Measurements from ENCODE around the gene LTBP3.

The LTBP3 gene

DNA sequence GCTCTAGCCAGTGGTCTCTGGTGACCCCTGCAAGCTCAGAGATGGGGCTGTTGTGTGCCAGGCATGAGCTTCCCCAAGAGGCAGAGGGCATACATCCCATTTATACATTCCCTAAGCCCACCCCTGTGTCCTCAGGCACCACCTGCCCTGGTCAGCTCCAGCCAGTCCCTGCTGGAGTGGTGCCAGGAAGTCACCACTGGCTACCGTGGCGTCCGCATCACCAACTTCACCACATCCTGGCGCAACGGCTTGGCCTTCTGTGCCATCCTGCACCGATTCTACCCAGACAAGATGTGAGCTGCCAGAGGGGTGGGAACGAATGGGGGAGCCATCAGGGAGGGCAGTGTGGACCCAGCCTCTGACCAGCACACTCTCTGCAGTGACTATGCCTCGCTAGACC lies 25.9 kb upstream of the LTBP3 start:
- ChIA-PET POLR2A (interaction anchor here (0.9 to 1.3 kb wide), 2 partner anchors 11 to 31 kb away, joined by 3 read pairs; no protein-coding TSS in a partner anchor), CTCF (interaction anchor here (1.7 kb wide), 1 partner anchor 10 kb away, joined by 6 read pairs; no protein-coding TSS in a partner anchor)
- TF ChIP-seq KLF9 (tag by site-specific recombination; IDR thresholded peaks at IDR 0.05; ENCODE audit: low read depth) (no peak), ZFP41 (tag by site-specific recombination; IDR thresholded peaks at IDR 0.05; ENCODE audit: borderline replicate concordance) (no peak), ZNF658 (tag by site-specific recombination; IDR thresholded peaks at IDR 0.05) (no peak), ZNF223 (tag by site-specific recombination; IDR thresholded peaks at IDR 0.05) (no peak), ZNF202 (tag by site-specific recombination; IDR thresholded peaks at IDR 0.05; ENCODE audit: borderline replicate concordance) (no peak), ZNF664 (tag by site-specific recombination; IDR thresholded peaks at IDR 0.05) (no peak), ZNF660 (tag by site-specific recombination; IDR thresholded peaks at IDR 0.05) (no peak)
- Histone ChIP-seq H3K4me3 (ENCODE audit: low read depth, low read length) (no peak overlapping the region), H3K4me1 (ENCODE audit: control insufficient read depth, insufficient read depth, low read length) (no peaks in the 10 kb centered on the region), H3K9me3 (ENCODE audit: control insufficient read depth, insufficient read depth, low read depth, low read length) (no peaks in the 10 kb centered on the region), H3K27ac (ENCODE audit: extremely low read depth, low read depth, low read length) (no peak overlapping the region), H3K36me3 (ENCODE audit: control insufficient read depth in 2 of 2, insufficient read depth in 1 of 2, low read length in 2 of 2) (peaks cover 0 to 7% of the 10 kb centered on the region in 2 experiments; a peak in 1 of 3 replicates)

DNA sequence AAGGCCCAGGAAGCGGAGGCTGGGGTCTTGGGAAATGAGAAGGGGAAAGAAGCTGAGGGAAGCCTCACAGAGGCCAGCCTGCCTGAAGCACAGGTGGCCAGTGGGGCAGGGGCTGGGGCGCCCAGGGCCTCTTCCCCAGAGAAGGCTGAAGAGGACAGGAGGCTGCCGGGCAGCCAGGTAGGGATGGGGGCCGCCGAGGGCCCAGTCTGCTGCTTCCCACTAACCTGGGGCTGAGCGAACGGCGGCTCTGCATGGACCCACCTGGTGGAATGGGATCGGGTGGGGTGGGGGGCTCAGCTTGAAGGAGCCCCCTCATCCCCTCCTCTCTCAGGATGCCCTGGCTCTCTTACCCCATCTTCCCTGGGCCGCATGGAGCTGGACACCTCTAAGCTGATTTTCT lies 25.4 kb upstream of the LTBP3 start:
- no peaks in the 10 kb centered on the region for H3K9me3 ChIP-seq (ENCODE audit: control insufficient read depth, insufficient read depth, low read depth, low read length)
- no peak overlapping the region for H3K4me3 ChIP-seq (ENCODE audit: low read depth, low read length)
- ChIA-PET CTCF (interaction anchor here (1.7 kb wide), 1 partner anchor 11 kb away, joined by 6 read pairs; no protein-coding TSS in a partner anchor), POLR2A (interaction anchor here (0.9 to 1.3 kb wide), 2 partner anchors 11 to 31 kb away, joined by 3 read pairs; no protein-coding TSS in a partner anchor)
- no peak overlapping the region for H3K27ac ChIP-seq (ENCODE audit: extremely low read depth, low read depth, low read length)
- TF ChIP-seq ZFP41 (tag by site-specific recombination; IDR thresholded peaks at IDR 0.05; ENCODE audit: borderline replicate concordance): no peak
- TF ChIP-seq ZNF600 (tag by site-specific recombination; IDR thresholded peaks at IDR 0.05): no peak
- TF ChIP-seq ZNF777 (tag by site-specific recombination; IDR thresholded peaks at IDR 0.05; ENCODE audit: borderline replicate concordance): no peak
- TF ChIP-seq ZNF707 (tag by site-specific recombination; IDR thresholded peaks at IDR 0.05): no peak
- TF ChIP-seq, protein P1, sequence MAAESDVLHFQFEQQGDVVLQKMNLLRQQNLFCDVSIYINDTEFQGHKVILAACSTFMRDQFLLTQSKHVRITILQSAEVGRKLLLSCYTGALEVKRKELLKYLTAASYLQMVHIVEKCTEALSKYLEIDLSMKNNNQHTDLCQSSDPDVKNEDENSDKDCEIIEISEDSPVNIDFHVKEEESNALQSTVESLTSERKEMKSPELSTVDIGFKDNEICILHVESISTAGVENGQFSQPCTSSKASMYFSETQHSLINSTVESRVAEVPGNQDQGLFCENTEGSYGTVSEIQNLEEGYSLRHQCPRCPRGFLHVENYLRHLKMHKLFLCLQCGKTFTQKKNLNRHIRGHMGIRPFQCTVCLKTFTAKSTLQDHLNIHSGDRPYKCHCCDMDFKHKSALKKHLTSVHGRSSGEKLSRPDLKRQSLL (tag by site-specific recombination; IDR thresholded peaks at IDR 0.05): no peak
- H3K36me3 ChIP-seq (ENCODE audit: control insufficient read depth in 2 of 2, insufficient read depth in 1 of 2, low read length in 2 of 2): peaks cover 0 to 7% of the 10 kb centered on the region in 2 experiments; a peak in 1 of 3 replicates
- no peaks in the 10 kb centered on the region for H3K4me1 ChIP-seq (ENCODE audit: control insufficient read depth, insufficient read depth, low read length)

DNA sequence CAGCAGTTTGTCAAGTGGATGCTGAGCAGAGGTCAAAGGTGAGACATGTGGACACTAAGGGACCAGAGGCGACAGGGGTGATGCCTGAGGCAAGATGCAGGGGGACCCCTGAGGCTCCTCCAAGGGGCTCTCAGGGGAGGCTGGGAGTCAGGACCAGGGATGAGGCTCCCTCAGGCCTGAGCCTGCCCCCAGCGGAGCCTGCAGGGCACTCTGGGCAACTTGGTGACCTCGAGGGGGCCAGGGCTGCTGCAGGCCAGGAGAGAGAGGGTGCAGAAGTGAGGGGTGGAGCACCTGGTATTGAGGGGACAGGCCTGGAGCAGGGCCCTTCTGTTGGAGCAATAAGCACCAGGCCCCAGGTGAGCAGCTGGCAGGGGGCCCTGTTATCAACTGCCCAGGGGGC lies 23.8 kb upstream of the LTBP3 start:
- CTCF ChIA-PET: interaction anchor here (1.7 to 1.9 kb wide), 2 partner anchors 11 to 12 kb away, joined by 4 read pairs; no protein-coding TSS in a partner anchor
- POLR2A ChIA-PET: interaction anchor here (0.7 kb wide), 2 partner anchors 31 to 81 kb away, joined by 4 to 6 read pairs; no protein-coding TSS in a partner anchor

DNA sequence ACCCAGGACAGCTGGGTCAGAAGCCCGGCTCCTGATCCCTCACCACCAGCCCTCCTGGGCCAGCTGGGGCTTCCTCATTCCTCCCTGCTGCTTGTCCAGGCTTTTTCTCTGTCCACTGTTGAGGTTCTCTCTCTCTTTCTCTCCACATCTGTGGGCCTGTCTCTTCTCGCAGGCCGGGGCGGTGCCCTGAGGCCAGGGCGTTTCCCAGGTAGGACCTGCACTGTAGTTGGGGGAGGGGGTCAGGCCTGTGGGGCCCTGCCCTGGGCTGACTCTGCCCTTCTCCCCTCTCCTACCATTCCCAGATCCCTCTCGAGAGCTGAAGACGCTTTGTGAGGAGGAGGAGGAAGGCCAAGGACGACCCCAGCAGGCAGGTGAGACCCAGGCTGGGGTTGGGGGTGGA lies 22.6 kb upstream of the LTBP3 start:
- ChIA-PET POLR2A (interaction anchor here (0.9 kb wide), 1 partner anchor 32 kb away, joined by 3 read pairs; no protein-coding TSS in a partner anchor), CTCF (interaction anchor here (1.9 kb wide), 1 partner anchor 12 kb away, joined by 4 read pairs; no protein-coding TSS in a partner anchor)
- Histone ChIP-seq H3K4me3 (ENCODE audit: low read depth, low read length) (no peak overlapping the region), H3K27ac (ENCODE audit: extremely low read depth, low read depth, low read length) (no peak overlapping the region), H3K36me3 (ENCODE audit: control insufficient read depth in 2 of 2, insufficient read depth in 1 of 2, low read length in 2 of 2) (peaks cover 0 to 7% of the 10 kb centered on the region in 2 experiments; a peak in 1 of 3 replicates), H3K4me1 (ENCODE audit: control insufficient read depth, insufficient read depth, low read length) (peaks cover 4% of the 10 kb centered on the region; the same call in 1 of the 2 replicates), H3K9me3 (ENCODE audit: control insufficient read depth, insufficient read depth, low read depth, low read length) (no peaks in the 10 kb centered on the region)
- no peak for TF ChIP-seq ZNF501 (tag by site-specific recombination; IDR thresholded peaks at IDR 0.05)
- TF ChIP-seq ZNF626 (tag by site-specific recombination; IDR thresholded peaks at IDR 0.05): no peak
- TF ChIP-seq SETDB1 (IDR thresholded peaks at IDR 0.05; ENCODE audit: insufficient read length, low read length): no peak
- TF ChIP-seq, protein P2, sequence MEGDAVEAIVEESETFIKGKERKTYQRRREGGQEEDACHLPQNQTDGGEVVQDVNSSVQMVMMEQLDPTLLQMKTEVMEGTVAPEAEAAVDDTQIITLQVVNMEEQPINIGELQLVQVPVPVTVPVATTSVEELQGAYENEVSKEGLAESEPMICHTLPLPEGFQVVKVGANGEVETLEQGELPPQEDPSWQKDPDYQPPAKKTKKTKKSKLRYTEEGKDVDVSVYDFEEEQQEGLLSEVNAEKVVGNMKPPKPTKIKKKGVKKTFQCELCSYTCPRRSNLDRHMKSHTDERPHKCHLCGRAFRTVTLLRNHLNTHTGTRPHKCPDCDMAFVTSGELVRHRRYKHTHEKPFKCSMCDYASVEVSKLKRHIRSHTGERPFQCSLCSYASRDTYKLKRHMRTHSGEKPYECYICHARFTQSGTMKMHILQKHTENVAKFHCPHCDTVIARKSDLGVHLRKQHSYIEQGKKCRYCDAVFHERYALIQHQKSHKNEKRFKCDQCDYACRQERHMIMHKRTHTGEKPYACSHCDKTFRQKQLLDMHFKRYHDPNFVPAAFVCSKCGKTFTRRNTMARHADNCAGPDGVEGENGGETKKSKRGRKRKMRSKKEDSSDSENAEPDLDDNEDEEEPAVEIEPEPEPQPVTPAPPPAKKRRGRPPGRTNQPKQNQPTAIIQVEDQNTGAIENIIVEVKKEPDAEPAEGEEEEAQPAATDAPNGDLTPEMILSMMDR (tag by site-specific recombination; IDR thresholded peaks at IDR 0.05): no peak
- no peak for TF ChIP-seq ZNF146 (tag by site-specific recombination; IDR thresholded peaks at IDR 0.05)
- no peak for TF ChIP-seq ZNF248 (tag by site-specific recombination; IDR thresholded peaks at IDR 0.05)
- TF ChIP-seq, protein P3, sequence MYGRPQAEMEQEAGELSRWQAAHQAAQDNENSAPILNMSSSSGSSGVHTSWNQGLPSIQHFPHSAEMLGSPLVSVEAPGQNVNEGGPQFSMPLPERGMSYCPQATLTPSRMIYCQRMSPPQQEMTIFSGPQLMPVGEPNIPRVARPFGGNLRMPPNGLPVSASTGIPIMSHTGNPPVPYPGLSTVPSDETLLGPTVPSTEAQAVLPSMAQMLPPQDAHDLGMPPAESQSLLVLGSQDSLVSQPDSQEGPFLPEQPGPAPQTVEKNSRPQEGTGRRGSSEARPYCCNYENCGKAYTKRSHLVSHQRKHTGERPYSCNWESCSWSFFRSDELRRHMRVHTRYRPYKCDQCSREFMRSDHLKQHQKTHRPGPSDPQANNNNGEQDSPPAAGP (tag by site-specific recombination; IDR thresholded peaks at IDR 0.05): no peak
- TF ChIP-seq ZNF629 (tag by site-specific recombination; IDR thresholded peaks at IDR 0.05): no peak
- no peak for TF ChIP-seq ZNF366 (tag by site-specific recombination; conservative IDR thresholded peaks at IDR 0.05)
- TF ChIP-seq ZNF155 (tag by site-specific recombination; IDR thresholded peaks at IDR 0.05): no peak
- no peak for TF ChIP-seq ZNF707 (tag by site-specific recombination; IDR thresholded peaks at IDR 0.05)
- TF ChIP-seq HOXA7 (CRISPR knock-in tag; IDR thresholded peaks at IDR 0.05; ENCODE audit: borderline replicate concordance): no peak
- TF ChIP-seq MEIS1 (CRISPR knock-in tag; IDR thresholded peaks at IDR 0.05; ENCODE audit: borderline replicate concordance): no peak

More for the DNA sequence above, 23.8 kb upstream of the LTBP3 start:
- no peak overlapping the region for H3K27ac ChIP-seq (ENCODE audit: extremely low read depth, low read depth, low read length)
- H3K36me3 ChIP-seq (ENCODE audit: control insufficient read depth in 2 of 2, insufficient read depth in 1 of 2, low read length in 2 of 2): peaks cover 0 to 7% of the 10 kb centered on the region in 2 experiments; a peak in 1 of 3 replicates
- no peaks in the 10 kb centered on the region for H3K4me1 ChIP-seq (ENCODE audit: control insufficient read depth, insufficient read depth, low read length)
- H3K9me3 ChIP-seq (ENCODE audit: control insufficient read depth, insufficient read depth, low read depth, low read length): no peaks in the 10 kb centered on the region
- no peak overlapping the region for H3K4me3 ChIP-seq (ENCODE audit: low read depth, low read length)
- no peak for TF ChIP-seq ZNF654 (tag by site-specific recombination; IDR thresholded peaks at IDR 0.05; ENCODE audit: low read depth)
- peak; percentile 81 for TF ChIP-seq GLIS1 (tag by site-specific recombination; IDR thresholded peaks at IDR 0.05)
- TF ChIP-seq MEIS1 (CRISPR knock-in tag; IDR thresholded peaks at IDR 0.05; ENCODE audit: borderline replicate concordance): no peak
- peak; percentile 48 for TF ChIP-seq GLIS2 (tag by site-specific recombination; IDR thresholded peaks at IDR 0.05)
- TF ChIP-seq ZNF777 (tag by site-specific recombination; IDR thresholded peaks at IDR 0.05; ENCODE audit: borderline replicate concordance): no peak
- peak; percentile 41; the same call in 1 of the 2 replicates for TF ChIP-seq ZIC2 (tag by site-specific recombination; IDR thresholded peaks at IDR 0.05)

All from HEK293 (cell line).